GM21360 (cell line): ENCODE results near the gene MTARC2.

Source experiments
- ATAC-seq: cut with Tn5 transposase; IDR thresholded peaks from one replicate; pipeline ENCODE4 v1.9.1; 2021; ENCODE audit warnings: mild to moderate bottlenecking, moderate library complexity; ENCODE audit not compliant: unreplicated experiment

The MTARC2 gene

GRCh38 chr1:220824031-220824989 is 76.2 kb downstream of the MTARC2 start:
- no peak for ATAC-seq

- ATAC-seq: no peak
Measured at GRCh38 chr1:220825819-220826551, 77.9 kb downstream of the MTARC2 start.

- no peak for ATAC-seq
Measured at GRCh38 chr1:220826729-220827128, 78.6 kb downstream of the MTARC2 start.

- no peak for ATAC-seq
Measured at GRCh38 chr1:220827445-220828178, 79.5 kb downstream of the MTARC2 start.

- ATAC-seq: no peak
Measured at GRCh38 chr1:220828179-220828490, 80.0 kb downstream of the MTARC2 start.

- ATAC-seq: no peak
Measured at GRCh38 chr1:220828950-220829586, 80.9 kb downstream of the MTARC2 start.

- no peak for ATAC-seq
Measured at GRCh38 chr1:220833436-220833835, 85.3 kb downstream of the MTARC2 start.
